CD4-positive, alpha-beta T cell treated with Interferon alpha-2 for 1 hour (primary cell): ENCODE measurements around the gene FAM83C.

ENCODE experiments used
- DNase-seq, 2 donors: peaks; one replicate each; pipeline ENCODE4 v3.0.0-alpha.2; 2020 to 2022

The FAM83C gene

GRCh38 chr20:35298264-35298663 is 6.0 kb upstream of the FAM83C start:
- no peak for DNase-seq

- DNase-seq, result no peak
Measured at GRCh38 chr20:35297740-35298139, 5.5 kb upstream of the FAM83C start.

- DNase-seq, result no peak
Measured at GRCh38 chr20:35297155-35297554, 4.9 kb upstream of the FAM83C start.

GRCh38 chr20:35296101-35296554 is 3.9 kb upstream of the FAM83C start:
- no peak for DNase-seq

- no peak for DNase-seq
Measured at GRCh38 chr20:35295674-35296073, 3.4 kb upstream of the FAM83C start.

GRCh38 chr20:35295058-35295457 is 2.8 kb upstream of the FAM83C start:
- DNase-seq, result no peak

- no peak for DNase-seq
Measured at GRCh38 chr20:35294293-35294685, 2.1 kb upstream of the FAM83C start.

GRCh38 chr20:35293303-35294292 is 1.4 kb upstream of the FAM83C start:
- no peak for DNase-seq

GRCh38 chr20:35292504-35293285 is 470 bp upstream of the FAM83C start:
- DNase-seq, result no peak

- no peak for DNase-seq
Measured at GRCh38 chr20:35290887-35291417, 1.3 kb downstream of the FAM83C start.

- no peak for DNase-seq
Measured at GRCh38 chr20:35290186-35290886, 1.9 kb downstream of the FAM83C start.

GRCh38 chr20:35288325-35289060 is 3.7 kb downstream of the FAM83C start:
- DNase-seq, result no peak

- DNase-seq, result no peak
Measured at GRCh38 chr20:35287509-35288324, 4.5 kb downstream of the FAM83C start.

- DNase-seq, result no peak
Measured at GRCh38 chr20:35286899-35287508, 5.2 kb downstream of the FAM83C start.

GRCh38 chr20:35286077-35286898 is 5.9 kb downstream of the FAM83C start:
- DNase-seq, result no peak

- DNase-seq, result peak in 1 of 2 donors; percentile 12
Measured at GRCh38 chr20:35285806-35286076, 6.5 kb downstream of the FAM83C start.

- no peak for DNase-seq
Measured at GRCh38 chr20:35284992-35285805, 7.0 kb downstream of the FAM83C start.

- DNase-seq, result peak; percentile 79 to 84
Measured at GRCh38 chr20:35284267-35284991, 7.8 kb downstream of the FAM83C start, which contains the start of gene EIF6. TSS of gene EIF6 (minus strand) at chr20:35284772. CDS start at chr20:35284487, 285 bp downstream.
